ENCODE measurements around the gene GH2. TPM values are rescaled to one million over a fixed set of nuclear protein-coding genes. Genes with fewer than 3 reads are reported as not detected.
"Not testable (repeated sequence)": the region's sequence is repeated elsewhere in the genome, so short reads cannot be mapped to it uniquely, and the experiment has no call there.

The GH2 gene
- total and polyA plus RNA-seq, 2 experiments from 2014 or later: not detected

DNA sequence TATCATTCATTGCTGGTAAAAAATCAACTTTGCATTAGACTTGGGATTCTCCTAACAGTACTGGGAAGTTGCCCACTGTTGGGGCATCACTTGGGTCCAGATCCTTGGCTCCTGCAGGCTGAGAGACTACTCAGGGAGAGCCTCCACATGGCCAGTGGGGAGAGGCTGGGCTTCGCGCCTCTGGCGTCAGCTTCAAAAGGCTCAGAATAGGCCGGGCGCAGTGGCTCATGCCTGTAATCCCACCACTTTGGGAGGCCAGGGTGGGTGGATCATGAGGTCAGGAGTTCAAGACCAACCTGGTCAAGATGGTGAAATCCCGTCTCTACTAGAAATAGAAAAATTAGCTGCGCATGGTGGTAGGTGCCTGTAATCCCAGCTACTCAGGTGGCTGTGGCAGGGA is 32.7 kb upstream of the GH2 start:
- peaks cover 22% of the 10 kb centered on the region; the same call in 1 of the 2 replicates for H3K27me3 ChIP-seq (replicated peaks; ENCODE audit: insufficient read depth)
- 65 to 69% methylated on average over 7 of the region's 7 CpGs for WGBS, 2 experiments (ENCODE audit: low coverage in 1 of 2, low lambda C conversion rate in 2 of 2, missing lambda C conversion rate in 2 of 2)

DNA sequence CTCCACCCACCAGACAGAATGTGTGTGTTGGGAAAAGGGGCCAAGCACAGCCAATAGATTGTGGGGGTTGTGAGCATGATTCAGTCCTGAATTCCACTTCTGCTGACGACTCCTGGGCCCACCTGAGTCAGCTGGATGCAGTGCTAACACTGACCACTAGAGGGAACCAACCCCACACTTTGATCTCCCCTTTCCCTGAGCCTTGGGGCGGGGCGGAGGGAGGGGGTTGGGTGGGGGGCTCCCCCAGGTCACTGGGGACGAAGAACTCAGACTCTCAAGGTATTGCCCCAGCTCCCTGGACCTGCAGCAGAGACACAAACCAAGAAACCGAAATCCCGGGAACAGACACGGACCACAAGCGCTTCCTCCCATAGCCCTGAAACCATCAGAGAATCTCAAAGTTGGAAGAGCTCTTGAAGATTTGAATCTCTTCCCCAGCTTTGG is 29.9 kb upstream of the GH2 start:
- no peaks in the 10 kb centered on the region for H3K79me2 ChIP-seq (ENCODE audit: insufficient read depth)
- no peak overlapping the region for H3K4me3 ChIP-seq
- no peaks in the 10 kb centered on the region for H3F3A ChIP-seq (ENCODE audit: insufficient read depth)
- H3K9ac ChIP-seq: no peak overlapping the region
- no peak for TF ChIP-seq EZH2 (IDR thresholded peaks at IDR 0.05; ENCODE audit: insufficient read depth, poor library complexity, severe bottlenecking)
- no peak for TF ChIP-seq EZH2phosphoT487 (IDR thresholded peaks at IDR 0.05; ENCODE audit: insufficient read depth, low read depth)
- H3K4me2 ChIP-seq (ENCODE audit: unreplicated experiment): no peak overlapping the region
- peaks cover 32% of the 10 kb centered on the region for H3K27me3 ChIP-seq (replicated peaks; ENCODE audit: insufficient read depth)
- peak; percentile 52 for DNase-seq
- H3K27ac ChIP-seq: no peak overlapping the region
- no peaks in the 10 kb centered on the region for H3K36me3 ChIP-seq (ENCODE audit: low read depth)
- WGBS, 2 experiments (ENCODE audit: low coverage in 1 of 2, low lambda C conversion rate in 2 of 2, missing lambda C conversion rate in 2 of 2): 4 to 51% methylated on average over 3 to 8 of the region's 8 CpGs
- in situ Hi-C loops (cut with MboI): loop anchor here (25.0 kb wide), 1 partner anchor 376 kb away; no protein-coding TSS in a partner anchor
- no peak overlapping the region for H2AFZ ChIP-seq
- H3K9me2 ChIP-seq (ENCODE audit: insufficient read depth): no peaks in the 10 kb centered on the region
- no peaks in the 10 kb centered on the region for H3K9me3 ChIP-seq (ENCODE audit: low read depth)
- no peaks in the 10 kb centered on the region for H3K4me1 ChIP-seq (ENCODE audit: insufficient read depth)
- no peaks in the 10 kb centered on the region for H4K20me1 ChIP-seq (ENCODE audit: insufficient read depth)

More for the DNA sequence above, 32.7 kb upstream of the GH2 start:
- no peak for DNase-seq
- H3K79me2 ChIP-seq (ENCODE audit: insufficient read depth): no peaks in the 10 kb centered on the region
- no peaks in the 10 kb centered on the region for H3K36me3 ChIP-seq (ENCODE audit: low read depth)
- no peaks in the 10 kb centered on the region for H3K9me3 ChIP-seq (ENCODE audit: low read depth)
- H3F3A ChIP-seq (ENCODE audit: insufficient read depth): no peaks in the 10 kb centered on the region
- no peaks in the 10 kb centered on the region for H3K4me1 ChIP-seq (ENCODE audit: insufficient read depth)
- H3K27ac ChIP-seq: no peak overlapping the region
- no peaks in the 10 kb centered on the region for H4K20me1 ChIP-seq (ENCODE audit: insufficient read depth)
- no peak overlapping the region for H3K4me3 ChIP-seq
- no peak overlapping the region for H3K9ac ChIP-seq
- H3K4me2 ChIP-seq (ENCODE audit: unreplicated experiment): no peak overlapping the region
- no peak for TF ChIP-seq EZH2phosphoT487 (IDR thresholded peaks at IDR 0.05; ENCODE audit: insufficient read depth, low read depth)
- no peak for TF ChIP-seq EZH2 (IDR thresholded peaks at IDR 0.05; ENCODE audit: insufficient read depth, poor library complexity, severe bottlenecking)
- no peak overlapping the region for H2AFZ ChIP-seq
- in situ Hi-C loops (cut with MboI): loop anchor here (25.0 kb wide), 1 partner anchor 373 kb away; no protein-coding TSS in a partner anchor
- no peaks in the 10 kb centered on the region for H3K9me2 ChIP-seq (ENCODE audit: insufficient read depth)

DNA sequence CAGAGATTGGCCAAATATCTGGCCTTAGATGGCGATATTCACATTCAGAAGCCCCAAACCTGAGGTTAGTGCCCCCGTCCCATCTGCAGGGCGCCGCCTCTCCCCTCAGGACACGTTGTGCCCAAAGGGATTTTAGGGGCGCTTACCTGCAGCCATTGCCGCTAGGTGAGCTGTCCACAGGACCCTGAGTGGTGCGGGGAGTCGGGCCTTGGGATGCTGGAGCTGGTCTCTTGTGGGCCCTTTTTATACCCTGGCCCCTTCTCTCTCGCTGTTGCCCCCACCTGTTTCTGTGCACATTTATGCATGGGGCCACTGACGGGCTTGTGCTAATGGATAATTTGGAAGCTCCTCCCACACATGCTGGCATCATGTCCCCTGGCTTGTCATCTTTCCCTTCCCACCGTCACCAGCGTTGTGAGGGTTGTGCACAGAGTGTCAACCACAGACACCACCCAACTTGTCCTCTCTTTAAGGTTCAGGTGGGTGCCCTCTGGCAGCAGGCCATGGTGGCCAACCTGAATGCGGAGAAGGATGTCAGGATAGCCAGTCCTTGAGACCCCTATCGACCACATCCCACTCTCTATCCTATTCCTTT is 29.4 kb upstream of the GH2 start, which contains the start of gene CSHL1:
CSHL1 (minus strand) TSS at position 218 of the 595 bp plus-strand sequence; CDS start at position 156, 62 bp downstream.
- H3K9ac ChIP-seq: no peak within 1 kb of the TSS
- H4K20me1 ChIP-seq (ENCODE audit: insufficient read depth): no peaks in the 10 kb centered on the region
- H2AFZ ChIP-seq: no peak within 1 kb of the TSS
- no peaks in the 10 kb centered on the region for H3K79me2 ChIP-seq (ENCODE audit: insufficient read depth)
- no peak within 1 kb of the TSS for H3K4me2 ChIP-seq (ENCODE audit: unreplicated experiment)
- no peak for DNase-seq
- peaks cover 27% of the 10 kb centered on the region for H3K27me3 ChIP-seq (replicated peaks; ENCODE audit: insufficient read depth)
- H3K9me3 ChIP-seq (ENCODE audit: low read depth): no peaks in the 10 kb centered on the region
- WGBS, 2 experiments (ENCODE audit: low coverage in 1 of 2, low lambda C conversion rate in 2 of 2, missing lambda C conversion rate in 2 of 2): 40 to 41% methylated on average over 14 to 15 of the region's 15 CpGs
- no peaks in the 10 kb centered on the region for H3F3A ChIP-seq (ENCODE audit: insufficient read depth)
- TF ChIP-seq EZH2phosphoT487 (IDR thresholded peaks at IDR 0.05; ENCODE audit: insufficient read depth, low read depth): no peak
- TF ChIP-seq EZH2 (IDR thresholded peaks at IDR 0.05; ENCODE audit: insufficient read depth, poor library complexity, severe bottlenecking): no peak
- H3K4me3 ChIP-seq: no peak within 1 kb of the TSS
- no peaks in the 10 kb centered on the region for H3K4me1 ChIP-seq (ENCODE audit: insufficient read depth)
- H3K36me3 ChIP-seq (ENCODE audit: low read depth): no peaks in the 10 kb centered on the region
- in situ Hi-C loops (cut with MboI): loop anchor here (25.0 kb wide), 1 partner anchor 376 kb away; no protein-coding TSS in a partner anchor
- no peaks in the 10 kb centered on the region for H3K9me2 ChIP-seq (ENCODE audit: insufficient read depth)
- no peak within 1 kb of the TSS for H3K27ac ChIP-seq

DNA sequence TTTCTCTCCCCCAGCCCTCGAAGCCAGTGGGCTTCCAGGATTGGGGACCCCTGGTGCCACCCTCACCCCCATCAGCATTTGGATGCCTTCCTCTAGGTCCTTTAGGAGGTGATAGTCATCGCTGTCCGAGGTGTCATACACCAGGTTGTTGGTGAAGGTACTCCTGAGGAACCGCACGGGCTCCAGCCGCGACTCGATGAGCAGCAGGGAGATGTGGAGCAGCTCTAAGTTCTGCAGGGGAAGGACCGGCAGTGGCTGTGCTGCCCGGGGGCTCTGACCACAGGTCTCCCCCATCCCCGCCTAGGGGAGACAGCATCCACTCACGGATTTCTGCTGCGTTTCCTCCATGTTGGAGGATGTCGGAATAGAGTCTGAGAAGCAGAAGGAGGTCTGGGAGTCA is 28.4 kb upstream of the GH2 start:
- 82% methylated on average over 13 to 14 of the region's 14 CpGs for WGBS, 2 experiments (ENCODE audit: low coverage in 1 of 2, low lambda C conversion rate in 2 of 2, missing lambda C conversion rate in 2 of 2)
- Histone ChIP-seq H3K4me1 (ENCODE audit: insufficient read depth) (no peaks in the 10 kb centered on the region), H3K9me3 (ENCODE audit: low read depth) (no peaks in the 10 kb centered on the region), H3K27ac (no peak overlapping the region), H3K36me3 (ENCODE audit: low read depth) (no peaks in the 10 kb centered on the region), H3K79me2 (ENCODE audit: insufficient read depth) (no peaks in the 10 kb centered on the region), H3K9ac (no peak overlapping the region), H4K20me1 (ENCODE audit: insufficient read depth) (no peaks in the 10 kb centered on the region), H2AFZ (no peak overlapping the region), H3F3A (ENCODE audit: insufficient read depth) (no peaks in the 10 kb centered on the region), H3K9me2 (ENCODE audit: insufficient read depth) (no peaks in the 10 kb centered on the region), H3K4me2 (ENCODE audit: unreplicated experiment) (no peak overlapping the region), H3K27me3 (replicated peaks; ENCODE audit: insufficient read depth) (peaks cover 26% of the 10 kb centered on the region), H3K4me3 (no peak overlapping the region)
- no peak for DNase-seq
- in situ Hi-C loops (cut with MboI): loop anchor here (25.0 kb wide), 1 partner anchor 377 kb away; no protein-coding TSS in a partner anchor
- no peak for TF ChIP-seq EZH2phosphoT487 (IDR thresholded peaks at IDR 0.05; ENCODE audit: insufficient read depth, low read depth)
- TF ChIP-seq EZH2 (IDR thresholded peaks at IDR 0.05; ENCODE audit: insufficient read depth, poor library complexity, severe bottlenecking): no peak

DNA sequence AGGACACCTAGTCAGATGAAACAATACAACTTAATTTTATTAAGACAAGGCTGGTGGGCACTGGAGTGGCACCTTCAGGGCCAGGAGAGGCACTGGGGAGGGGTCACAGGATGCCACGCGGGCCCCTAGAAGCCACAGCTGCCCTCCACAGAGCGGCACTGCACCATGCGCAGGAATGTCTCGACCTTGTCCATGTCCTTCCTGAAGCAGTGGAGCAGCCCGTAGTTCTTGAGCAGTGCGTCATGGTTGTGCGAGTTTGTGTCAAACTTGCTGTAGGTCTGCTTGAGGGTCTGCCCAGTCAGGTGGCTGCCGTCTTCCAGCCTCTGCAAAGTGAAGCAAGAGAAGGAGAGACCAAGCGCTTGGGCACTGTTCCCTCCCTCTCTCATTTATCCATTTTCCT is 27.8 kb upstream of the GH2 start:
- not testable (repeated sequence) for DNase-seq; H4K20me1 ChIP-seq (ENCODE audit: insufficient read depth); H3K27ac ChIP-seq; H3F3A ChIP-seq (ENCODE audit: insufficient read depth); H3K9me2 ChIP-seq (ENCODE audit: insufficient read depth); H3K4me3 ChIP-seq; H2AFZ ChIP-seq; H3K9me3 ChIP-seq (ENCODE audit: low read depth); H3K36me3 ChIP-seq (ENCODE audit: low read depth); H3K4me2 ChIP-seq (ENCODE audit: unreplicated experiment); H3K9ac ChIP-seq; H3K4me1 ChIP-seq (ENCODE audit: insufficient read depth); H3K79me2 ChIP-seq (ENCODE audit: insufficient read depth)
- 80 to 86% methylated on average over 10 of the region's 10 CpGs for WGBS, 2 experiments (ENCODE audit: low coverage in 1 of 2, low lambda C conversion rate in 2 of 2, missing lambda C conversion rate in 2 of 2)
- in situ Hi-C loops (cut with MboI): loop anchor here (25.0 kb wide), 1 partner anchor 378 kb away; no protein-coding TSS in a partner anchor
- H3K27me3 ChIP-seq (replicated peaks; ENCODE audit: insufficient read depth): peaks cover 24% of the 10 kb centered on the region

DNA sequence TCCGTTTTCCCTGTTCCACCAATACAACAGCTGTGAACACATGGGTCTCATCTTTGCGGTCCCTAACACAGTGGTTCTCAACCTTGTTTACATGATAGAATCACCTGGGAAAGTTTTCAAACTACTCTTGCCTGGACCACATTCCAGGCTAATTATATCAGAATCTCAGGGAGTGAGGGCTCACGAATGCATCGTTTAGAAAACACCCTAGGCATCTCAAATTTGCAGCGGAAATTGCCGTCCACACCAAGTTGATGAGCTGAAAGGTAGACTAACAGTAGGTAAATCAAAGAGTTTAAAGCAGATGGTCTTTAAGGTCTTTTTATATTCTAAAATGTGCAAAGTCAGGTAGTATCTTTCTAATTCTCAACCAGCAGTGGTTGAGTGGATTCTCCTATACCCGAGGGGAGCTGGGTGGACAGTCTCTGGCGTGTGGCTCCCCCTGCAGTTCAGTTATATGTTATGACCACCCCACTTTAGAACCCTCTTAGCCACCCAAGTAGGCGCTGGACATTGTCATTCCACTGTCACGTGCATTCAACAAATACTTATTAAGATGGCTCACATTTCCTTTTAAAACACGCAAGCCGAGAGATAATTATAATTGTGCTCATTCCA is 25.5 kb upstream of the GH2 start:
- H3K9ac ChIP-seq; H3K4me1 ChIP-seq (ENCODE audit: insufficient read depth); H3K36me3 ChIP-seq (ENCODE audit: low read depth); H4K20me1 ChIP-seq (ENCODE audit: insufficient read depth); H3K4me3 ChIP-seq; H3K9me3 ChIP-seq (ENCODE audit: low read depth); H3K27ac ChIP-seq; H3K4me2 ChIP-seq (ENCODE audit: unreplicated experiment); H3F3A ChIP-seq (ENCODE audit: insufficient read depth); H2AFZ ChIP-seq; H3K9me2 ChIP-seq (ENCODE audit: insufficient read depth); H3K79me2 ChIP-seq (ENCODE audit: insufficient read depth): not testable (repeated sequence)
- 48 to 49% methylated on average over 12 of the region's 12 CpGs for WGBS, 2 experiments (ENCODE audit: low coverage in 1 of 2, low lambda C conversion rate in 2 of 2, missing lambda C conversion rate in 2 of 2)
- in situ Hi-C loops (cut with MboI): loop anchor here (25.0 kb wide), 1 partner anchor 380 kb away; no protein-coding TSS in a partner anchor
- peaks cover 23% of the 10 kb centered on the region for H3K27me3 ChIP-seq (replicated peaks; ENCODE audit: insufficient read depth)
- DNase-seq: peak; percentile 37
